ENCODE results near the gene LRMDA. TPM values are rescaled to one million over a fixed set of nuclear protein-coding genes. Genes with fewer than 3 reads are reported as not detected.

Gene LRMDA
- total and polyA plus RNA-seq, 10 of the 15 experiments (the other 5 are each of a cell fraction or from before 2014, with no cell fraction given) = 0.07 to 0.54 (median 0.29) TPM; not detected in 4

- TF ChIP-seq MXI1 (IDR thresholded peaks at IDR 0.05; ENCODE audit: low read depth, low read length) (no peak), HCFC1 (IDR thresholded peaks at IDR 0.05; ENCODE audit: low read length) (no peak), SMAD1 (IDR thresholded peaks at IDR 0.05; ENCODE audit: low read depth, partially characterized antibody) (no peak), ATF3 (IDR thresholded peaks at IDR 0.05; ENCODE audit: borderline replicate concordance, extremely low read depth, low read depth, low read length) (no peak), IRF4 (IDR thresholded peaks at IDR 0.05; ENCODE audit: low read depth, low read length) (no peak)
These were observed 871.1 kb downstream of the LRMDA start (continued) for GRCh38 chr10:76302481-76302880.

- RAD21 ChIA-PET (ENCODE audit: unreplicated experiment) = interaction anchor here (0.6 to 3.2 kb wide), 14 partner anchors 10 to 1065 kb away, joined by 3 to 23 read pairs (median 3); partner anchors contain the start of gene ZNF503
- no peak overlapping the region for H3K4me2 ChIP-seq (ENCODE audit: control insufficient read depth, insufficient read depth)
- POLR2A ChIA-PET = interaction anchor here (0.6 to 0.7 kb wide), 2 partner anchors 59 to 326 kb away, joined by 3 to 5 read pairs; no protein-coding TSS in a partner anchor
- H3K79me2 ChIP-seq (ENCODE audit: control insufficient read depth, insufficient read depth, low read length) = no peaks in the 10 kb centered on the region
- H3K9me3 ChIP-seq (replicated peaks; ENCODE audit: control insufficient read depth, insufficient read depth, low read length) = no peaks in the 10 kb centered on the region
- no peaks in the 10 kb centered on the region for H3K27me3 ChIP-seq (replicated peaks in 1 of 2; ENCODE audit: control insufficient read depth in 2 of 2, insufficient read depth in 2 of 2, low read length in 1 of 2)
- 0 out of 3 replicates have a peak, but pooled peaks have one; percentile 25 for ATAC-seq
- no peak overlapping the region for H3K4me3 ChIP-seq
- TF ChIP-seq SP1 (IDR thresholded peaks at IDR 0.05; ENCODE audit: low read depth, low read length) (no peak), SRF (IDR thresholded peaks at IDR 0.05; ENCODE audit: low read depth in 2 of 2, low read length in 2 of 2) (no peak), PKNOX1 (IDR thresholded peaks at IDR 0.05) (no peak)
- no peak for FAIRE-seq
- no peak overlapping the region for H3K27ac ChIP-seq (ENCODE audit: control insufficient read depth, insufficient read depth)
- H3K9ac ChIP-seq (ENCODE audit: control insufficient read depth, insufficient read depth, low read length) = no peak overlapping the region
- no TSS peak for BruUV-seq (replicated peaks)
- DNase-seq (ENCODE audit: low read depth, low spot score) = no peak
- no peaks in the 10 kb centered on the region for H3K36me3 ChIP-seq (ENCODE audit: control insufficient read depth in 2 of 2, insufficient read depth in 2 of 2, low read length in 1 of 2)
- H2AFZ ChIP-seq (ENCODE audit: control insufficient read depth, low read depth, low read length) = no peak overlapping the region
- in situ Hi-C loops (cut with MboI) = no loop called here
- SMC1A ChIA-PET (ENCODE audit: uncharacterized antibody, unreplicated experiment) = interaction anchor here (0.6 to 2.8 kb wide), 32 partner anchors 29 to 1140 kb away, joined by 3 to 20 read pairs (median 4); partner anchors contain the start of gene ZNF503
- intact Hi-C loops (cut with micrococcal nuclease; ENCODE audit: unreplicated experiment) = loop anchor here (5.0 to 10.0 kb wide), 4 partner anchors 242 to 898 kb away; partner anchors contain the start of gene ZNF503
- no peaks in the 10 kb centered on the region for H4K20me1 ChIP-seq (ENCODE audit: control insufficient read depth, insufficient read depth)
- CTCF ChIA-PET = interaction anchor here (0.5 to 3.1 kb wide), 30 partner anchors 9 to 1046 kb away, joined by 3 to 31 read pairs (median 4); partner anchors contain the start of gene ZNF503
- H3K4me1 ChIP-seq (ENCODE audit: control insufficient read depth, insufficient read depth, low read length) = no peaks in the 10 kb centered on the region
- WGBS (ENCODE audit: insufficient coverage, insufficient replicate concordance, low lambda C conversion rate, missing lambda C conversion rate) = 37% methylated on average over 8 of the region's 8 CpGs
These were observed 871.7 kb downstream of the LRMDA start for GRCh38 chr10:76302961-76303630.

Measured in GM12878 (cell line).